H54 (cell line): ENCODE data around the gene FRMD4A.
A peak's percentile ranks its signal among the peaks of the same experiment; 100 is the strongest.
"Not testable (repeated sequence)": the region's sequence is repeated elsewhere in the genome, so short reads cannot be mapped to it uniquely, and the experiment has no call there.

Source experiments
- DNase-seq: peaks from one replicate; pipeline ENCODE4 v3.0.0; 2011; ENCODE audit warnings: low spot score, mixed read lengths; ENCODE audit not compliant: insufficient read length
- FAIRE-seq: peaks from 3 replicates; lab custom pipeline; 2011; peaks lifted over from hg19 to GRCh38; lab: Jason Lieb, UNC
- POLR2A ChIP-seq: IDR thresholded peaks from 2 replicates; pipeline ENCODE4 v1.6.1; 2011; ENCODE audit warnings: low read depth, mild to moderate bottlenecking, low read length

The FRMD4A gene

DNA sequence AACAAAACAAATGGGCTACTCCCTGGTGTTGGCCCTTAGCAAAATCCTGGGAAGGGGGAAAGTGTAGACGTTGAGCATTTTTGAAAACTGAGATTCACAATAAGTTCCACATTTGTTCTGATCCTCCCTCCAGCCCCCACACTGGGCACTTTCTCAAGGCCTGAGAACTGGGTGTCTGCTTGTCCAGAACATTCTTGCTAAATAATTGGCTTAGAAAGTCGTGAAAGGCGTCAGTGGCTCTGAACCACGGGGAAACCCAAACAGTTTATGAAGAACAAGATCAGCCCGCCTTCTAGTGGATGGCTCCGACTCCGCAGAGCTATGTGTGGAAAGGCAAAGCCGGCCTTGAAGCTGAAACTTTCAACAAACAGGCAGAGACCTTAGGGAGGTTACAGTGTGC lies 373.9 kb downstream of the FRMD4A start:
- FAIRE-seq (no peak), DNase-seq (no peak)
- no peak for TF ChIP-seq POLR2A

DNA sequence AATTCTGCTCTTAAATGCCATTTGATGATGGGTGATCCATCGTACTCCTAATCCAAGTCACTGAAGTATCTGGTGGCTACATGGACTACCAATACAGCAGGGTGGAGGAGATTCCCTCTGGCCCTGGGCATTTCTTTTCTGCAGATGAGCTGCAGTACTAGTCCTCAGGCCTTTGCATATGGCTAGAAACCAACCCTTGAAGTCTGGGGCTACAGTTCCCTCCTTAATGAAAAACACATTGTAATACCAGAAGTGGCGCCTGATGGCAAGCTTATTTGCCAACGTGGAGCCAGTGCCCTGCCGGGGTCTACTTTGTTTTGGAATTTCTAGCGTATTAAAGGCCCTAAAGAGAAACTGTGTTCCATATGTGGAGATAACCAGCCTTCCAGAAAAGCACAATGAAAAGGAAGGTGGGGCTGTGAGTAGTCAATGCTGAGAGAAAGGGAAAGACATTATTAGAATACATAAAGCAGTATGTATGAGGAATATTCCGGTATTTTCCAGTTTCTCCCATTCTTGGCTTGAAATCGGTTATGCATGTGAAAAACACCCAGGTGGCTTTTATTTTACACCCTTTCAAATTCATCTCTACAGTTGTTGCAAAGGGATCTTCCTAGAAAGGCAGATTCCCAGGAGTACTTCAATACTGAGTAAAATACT lies 375.2 kb downstream of the FRMD4A start:
- no peak for DNase-seq
- no peak for TF ChIP-seq POLR2A
- FAIRE-seq = no peak

- FAIRE-seq, DNase-seq: not testable (repeated sequence)
Observed at GRCh38 chr10:13954195-13954594, 376.5 kb downstream of the FRMD4A start.

GRCh38 chr10:13953371-13953770 lies 377.4 kb downstream of the FRMD4A start:
- no peak for TF ChIP-seq POLR2A
- DNase-seq (no peak), FAIRE-seq (no peak)

GRCh38 chr10:13950543-13950939 lies 380.2 kb downstream of the FRMD4A start:
- no peak for FAIRE-seq
- no peak for TF ChIP-seq POLR2A

GRCh38 chr10:13949844-13950542 lies 380.7 kb downstream of the FRMD4A start:
- FAIRE-seq (peak; percentile 84), DNase-seq (peak; percentile 26)

More at GRCh38 chr10:13950543-13950939, 380.2 kb downstream of the FRMD4A start:
- no peak for DNase-seq

DNA sequence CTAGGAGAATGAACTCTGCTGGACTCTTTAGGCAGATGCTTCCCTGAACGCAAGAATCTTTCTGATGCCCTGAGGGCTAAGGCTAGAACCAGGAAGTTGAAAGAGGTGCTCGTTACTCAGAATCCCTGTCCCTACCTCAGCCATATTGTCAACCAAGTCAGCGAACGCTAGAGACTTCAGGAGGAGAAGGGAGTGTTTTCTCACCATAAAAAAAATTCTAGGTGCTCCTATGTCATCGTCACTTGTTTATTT lies 384.6 kb downstream of the FRMD4A start:
- no peak for TF ChIP-seq POLR2A
- FAIRE-seq = no peak
- no peak for DNase-seq

More at GRCh38 chr10:13949844-13950542, 380.7 kb downstream of the FRMD4A start:
- TF ChIP-seq POLR2A = no peak

DNA sequence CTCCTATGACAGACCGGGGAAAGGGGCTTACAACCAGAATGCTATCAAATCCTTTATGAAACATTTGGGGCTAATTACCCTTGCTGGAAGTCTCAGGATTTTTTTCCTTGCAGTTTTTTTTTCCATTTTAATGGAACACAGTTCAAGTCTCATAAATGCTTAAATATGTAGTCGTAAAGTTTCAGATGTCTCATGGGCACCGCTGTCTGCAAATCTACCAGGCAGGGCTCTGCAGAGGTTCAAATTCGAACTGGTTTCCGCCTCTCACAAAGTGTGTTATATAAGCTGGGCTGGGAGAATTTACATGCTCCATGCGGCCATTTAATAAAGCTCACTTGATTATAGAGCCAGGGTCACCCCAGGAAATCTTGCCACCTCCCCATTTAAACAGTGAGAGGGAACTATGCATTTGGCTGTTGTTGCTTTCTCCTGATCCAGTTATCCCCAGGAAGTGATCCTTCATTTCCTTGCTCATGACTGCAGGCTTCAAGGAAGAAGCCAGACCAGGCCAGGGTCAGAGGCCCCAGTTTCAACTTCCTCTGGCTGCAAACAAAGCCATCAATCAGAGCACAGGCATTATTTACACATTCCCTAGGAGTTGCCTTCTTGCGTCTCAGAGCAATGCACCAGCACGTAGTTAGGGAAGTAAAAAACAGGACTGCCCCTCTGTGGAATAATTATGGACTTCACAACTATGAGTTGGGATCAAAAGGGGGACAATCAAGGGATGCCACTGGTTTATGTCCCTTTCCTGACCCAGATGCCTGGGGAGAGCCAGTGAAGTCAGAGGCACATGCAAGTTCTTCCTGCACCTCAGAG lies 385.1 kb downstream of the FRMD4A start:
- TF ChIP-seq POLR2A = no peak
- no peak for FAIRE-seq
- no peak for DNase-seq

- DNase-seq (no peak), FAIRE-seq (no peak)
- TF ChIP-seq POLR2A = no peak
Observed at GRCh38 chr10:13944823-13945222, 385.9 kb downstream of the FRMD4A start.

DNA sequence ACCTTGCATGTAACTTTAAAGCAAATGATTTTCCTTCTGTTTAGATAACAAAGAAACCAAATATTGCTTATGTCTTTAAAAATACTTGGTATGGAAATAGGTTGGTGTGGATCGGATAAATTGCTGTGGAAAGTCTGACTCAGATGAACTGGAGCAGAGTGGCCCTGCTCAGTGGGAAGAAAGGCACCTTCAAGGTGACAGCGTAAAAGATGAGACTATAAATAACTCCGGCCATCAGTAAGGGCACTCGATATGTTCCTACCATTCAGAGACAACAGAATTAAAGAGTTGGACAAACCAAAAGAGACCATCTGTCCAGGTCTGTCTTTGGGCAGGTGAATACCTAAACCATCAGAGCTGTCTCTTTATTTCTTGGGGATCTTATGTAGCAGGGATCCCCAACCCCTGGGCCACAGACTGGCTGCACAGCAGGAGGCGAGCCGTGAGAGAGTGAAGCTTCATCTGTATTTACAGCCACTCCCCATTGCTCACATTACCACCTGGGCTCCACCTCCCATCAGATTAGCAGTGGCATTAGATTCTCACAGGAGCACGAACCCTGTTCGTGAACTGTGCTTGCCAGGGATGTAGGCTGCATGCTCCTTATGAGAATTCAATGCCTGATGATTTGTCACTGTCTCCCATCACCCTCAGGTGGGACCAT lies 386.9 kb downstream of the FRMD4A start:
- FAIRE-seq (no peak), DNase-seq (no peak)
- TF ChIP-seq POLR2A = no peak

DNA sequence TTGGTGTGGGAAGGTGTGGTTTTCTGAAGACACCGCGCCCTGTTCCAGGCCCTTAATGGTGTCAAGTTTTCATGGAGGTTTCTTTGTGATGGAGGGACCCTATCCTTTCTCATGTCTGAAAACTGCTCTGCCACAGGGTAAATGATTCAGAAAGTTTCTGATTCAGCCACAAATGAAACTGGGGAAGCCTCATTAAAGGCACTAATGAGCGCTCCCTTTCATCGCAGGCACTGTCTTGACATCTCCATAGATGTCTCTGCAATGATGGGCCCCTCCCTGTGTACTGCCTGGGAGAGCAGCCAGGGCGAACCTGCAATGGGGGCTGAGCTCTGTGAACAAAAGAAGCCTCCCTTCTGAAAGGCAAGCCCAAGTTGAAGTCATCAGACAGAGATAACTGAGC lies 388.7 kb downstream of the FRMD4A start:
- no peak for TF ChIP-seq POLR2A
- FAIRE-seq = no peak
- no peak for DNase-seq

- DNase-seq = no peak
Observed at GRCh38 chr10:13939391-13939790, 391.3 kb downstream of the FRMD4A start.

DNA sequence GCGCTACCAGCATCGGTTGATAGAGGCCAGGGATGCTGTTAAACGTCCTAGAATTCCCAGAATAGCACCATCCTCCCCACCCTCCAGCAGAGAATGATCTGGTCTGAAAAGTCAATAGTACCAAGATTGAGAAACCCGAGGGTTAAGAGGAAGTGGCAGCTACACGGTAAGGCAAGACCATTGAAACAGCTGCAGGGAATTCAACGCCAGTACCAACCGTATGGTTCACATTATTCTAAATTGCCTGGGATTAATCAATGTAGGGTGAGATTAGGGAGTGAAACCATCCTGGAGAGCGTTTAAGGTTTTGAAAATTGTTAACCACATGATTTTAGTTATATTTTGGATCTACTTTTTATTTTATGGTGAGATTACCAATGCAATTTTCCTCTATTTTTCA lies 391.8 kb downstream of the FRMD4A start:
- no peak for FAIRE-seq
- no peak for TF ChIP-seq POLR2A

More at GRCh38 chr10:13939391-13939790, 391.3 kb downstream of the FRMD4A start:
- no peak for TF ChIP-seq POLR2A
- FAIRE-seq = no peak

DNA sequence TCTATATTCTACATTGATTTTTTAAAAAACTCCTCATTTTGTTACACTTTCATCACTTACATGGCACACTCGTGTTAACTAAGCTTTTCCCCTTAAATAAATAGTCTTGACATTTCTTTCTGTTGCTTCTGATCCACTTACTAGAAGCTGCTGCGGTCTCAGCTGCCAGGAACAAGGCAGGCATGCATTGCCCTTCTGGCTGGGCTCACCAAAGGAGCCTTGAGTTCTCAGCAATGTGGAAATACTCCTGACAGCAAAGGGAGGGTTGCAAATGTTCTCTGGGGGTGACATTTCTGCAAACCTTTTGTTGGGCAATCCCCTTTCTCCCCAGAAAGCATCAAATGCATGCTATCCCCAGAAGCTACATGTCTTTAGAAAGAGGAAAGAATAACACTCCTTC lies 393.9 kb downstream of the FRMD4A start:
- DNase-seq (no peak), FAIRE-seq (no peak)
- no peak for TF ChIP-seq POLR2A

More for the DNA sequence above, 391.8 kb downstream of the FRMD4A start:
- no peak for DNase-seq
